ENCODE data around the gene BCL11B.
A peak's percentile ranks its signal among the peaks of the same experiment; 100 is the strongest.

BCL11B gene

GRCh38 chr14:99157246-99157645, 114.8 kb downstream of the BCL11B start:
- DNase-seq, result no peak

GRCh38 chr14:99156814-99157213, 115.2 kb downstream of the BCL11B start:
- DNase-seq, result no peak

GRCh38 chr14:99156090-99156425, 115.9 kb downstream of the BCL11B start:
- no peak for DNase-seq

- DNase-seq, result no peak
These were observed 116.6 kb downstream of the BCL11B start for GRCh38 chr14:99155173-99156089.

GRCh38 chr14:99150236-99150635, 121.8 kb downstream of the BCL11B start:
- no peak for DNase-seq

- DNase-seq, result no peak
These were observed 123.0 kb downstream of the BCL11B start for GRCh38 chr14:99148861-99149610.

- no peak for DNase-seq
These were observed 123.9 kb downstream of the BCL11B start for GRCh38 chr14:99148131-99148530.

GRCh38 chr14:99147366-99147740, 124.6 kb downstream of the BCL11B start:
- DNase-seq, result no peak

- no peak for DNase-seq
These were observed 125.2 kb downstream of the BCL11B start for GRCh38 chr14:99146616-99147365.

GRCh38 chr14:99145307-99145706, 126.7 kb downstream of the BCL11B start:
- DNase-seq, result no peak

- DNase-seq, result no peak
These were observed 128.2 kb downstream of the BCL11B start for GRCh38 chr14:99143793-99144192.

GRCh38 chr14:99143126-99143525, 128.9 kb downstream of the BCL11B start:
- no peak for DNase-seq

GRCh38 chr14:99141236-99141635, 130.8 kb downstream of the BCL11B start:
- DNase-seq, result no peak

- DNase-seq, result no peak
These were observed 132.8 kb downstream of the BCL11B start for GRCh38 chr14:99138999-99139865.

GRCh38 chr14:99137913-99138571, 134.0 kb downstream of the BCL11B start:
- peak in 2 of 5 experiments; percentile 12 to 29 for DNase-seq

- DNase-seq, result no peak
These were observed 134.8 kb downstream of the BCL11B start for GRCh38 chr14:99137001-99137700.

- DNase-seq, result no peak
These were observed 135.6 kb downstream of the BCL11B start for GRCh38 chr14:99136401-99136800.

GRCh38 chr14:99136047-99136400, 136.0 kb downstream of the BCL11B start:
- DNase-seq, result no peak

- no peak for DNase-seq
These were observed 137.4 kb downstream of the BCL11B start for GRCh38 chr14:99134516-99135046.

GRCh38 chr14:99133636-99134515, 138.1 kb downstream of the BCL11B start:
- DNase-seq, result no peak

Measured in T-helper 2 cell (primary cell).